GM20000 (cell line): ENCODE measurements around the gene CYP4F22.
"Not testable (repeated sequence)": the region's sequence is repeated elsewhere in the genome, so short reads cannot be mapped to it uniquely, and the experiment has no call there.

ENCODE experiments used
- DNase-seq: peaks from one replicate; pipeline ENCODE4 v3.0.0; 2012; ENCODE audit warnings: low spot score
- TF ChIP-seq, protein P1 (sequence below): IDR thresholded peaks from 2 replicates; pipeline ENCODE4 v1.5.1; 2012; ENCODE audit warnings: mild to moderate bottlenecking, control low read depth; ENCODE audit errors: extremely low read depth, missing control alignments

CYP4F22 gene

DNA sequence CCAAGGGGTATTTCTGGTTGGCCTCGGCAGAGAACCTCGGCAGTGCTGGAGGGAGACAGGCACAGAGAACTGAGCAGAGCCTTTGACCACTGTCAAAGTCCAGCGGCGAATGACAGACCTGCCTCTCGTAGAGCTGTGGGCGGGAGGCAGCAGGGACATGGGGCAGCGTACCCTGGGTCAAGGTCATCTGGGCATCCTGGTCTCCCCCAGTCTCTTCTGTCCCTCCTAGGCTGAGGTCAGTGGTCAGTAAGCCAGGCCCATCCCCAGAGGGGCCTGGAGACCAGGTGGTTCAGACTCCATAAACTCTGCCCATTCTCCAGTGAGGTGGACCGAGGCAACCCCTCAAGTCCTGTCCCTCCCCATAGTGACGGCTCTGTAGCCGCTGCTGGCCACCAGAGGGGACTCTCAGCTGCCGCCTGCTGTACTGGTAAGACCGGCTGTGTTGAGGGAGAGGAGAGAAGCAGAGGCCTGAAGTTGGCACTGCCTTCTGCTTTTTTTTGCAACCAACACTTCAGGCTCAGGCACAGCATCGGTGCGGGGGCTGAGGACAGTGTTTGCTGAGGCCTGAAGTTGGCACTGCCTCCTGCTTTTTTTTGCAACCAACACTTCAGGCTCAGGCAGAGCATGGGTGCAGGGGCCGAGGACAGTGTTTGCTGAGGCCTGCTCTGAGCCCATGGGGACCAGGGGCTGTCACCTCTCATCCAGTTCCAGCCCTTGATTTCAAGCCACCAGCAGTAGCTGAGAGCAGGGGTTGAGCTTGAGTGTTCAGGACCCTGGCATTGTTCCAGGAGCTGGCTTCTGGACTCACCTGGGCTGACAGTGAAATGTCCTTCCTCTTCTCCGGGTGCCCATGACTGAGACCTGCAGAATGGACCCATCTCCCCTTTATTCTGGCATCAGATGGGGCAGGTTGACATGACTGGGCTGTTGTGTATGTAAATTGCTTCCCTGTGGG is 28.7 kb upstream of the CYP4F22 start, which contains the start of gene PGLYRP2:
PGLYRP2 (minus strand) TSS at position 111 of the 955 bp plus-strand sequence. CDS start 130 bp downstream, outside the sequence.
- TF ChIP-seq, protein P1, sequence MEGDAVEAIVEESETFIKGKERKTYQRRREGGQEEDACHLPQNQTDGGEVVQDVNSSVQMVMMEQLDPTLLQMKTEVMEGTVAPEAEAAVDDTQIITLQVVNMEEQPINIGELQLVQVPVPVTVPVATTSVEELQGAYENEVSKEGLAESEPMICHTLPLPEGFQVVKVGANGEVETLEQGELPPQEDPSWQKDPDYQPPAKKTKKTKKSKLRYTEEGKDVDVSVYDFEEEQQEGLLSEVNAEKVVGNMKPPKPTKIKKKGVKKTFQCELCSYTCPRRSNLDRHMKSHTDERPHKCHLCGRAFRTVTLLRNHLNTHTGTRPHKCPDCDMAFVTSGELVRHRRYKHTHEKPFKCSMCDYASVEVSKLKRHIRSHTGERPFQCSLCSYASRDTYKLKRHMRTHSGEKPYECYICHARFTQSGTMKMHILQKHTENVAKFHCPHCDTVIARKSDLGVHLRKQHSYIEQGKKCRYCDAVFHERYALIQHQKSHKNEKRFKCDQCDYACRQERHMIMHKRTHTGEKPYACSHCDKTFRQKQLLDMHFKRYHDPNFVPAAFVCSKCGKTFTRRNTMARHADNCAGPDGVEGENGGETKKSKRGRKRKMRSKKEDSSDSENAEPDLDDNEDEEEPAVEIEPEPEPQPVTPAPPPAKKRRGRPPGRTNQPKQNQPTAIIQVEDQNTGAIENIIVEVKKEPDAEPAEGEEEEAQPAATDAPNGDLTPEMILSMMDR: no peak

GRCh38 chr19:15480996-15481395 is 27.3 kb upstream of the CYP4F22 start:
- not testable (repeated sequence) for DNase-seq

More for the DNA sequence above, 28.7 kb upstream of the CYP4F22 start, which contains the start of gene PGLYRP2:
- DNase-seq: no peak

- DNase-seq: not testable (repeated sequence)
Measured at GRCh38 chr19:15485768-15486167, 22.6 kb upstream of the CYP4F22 start.

DNA sequence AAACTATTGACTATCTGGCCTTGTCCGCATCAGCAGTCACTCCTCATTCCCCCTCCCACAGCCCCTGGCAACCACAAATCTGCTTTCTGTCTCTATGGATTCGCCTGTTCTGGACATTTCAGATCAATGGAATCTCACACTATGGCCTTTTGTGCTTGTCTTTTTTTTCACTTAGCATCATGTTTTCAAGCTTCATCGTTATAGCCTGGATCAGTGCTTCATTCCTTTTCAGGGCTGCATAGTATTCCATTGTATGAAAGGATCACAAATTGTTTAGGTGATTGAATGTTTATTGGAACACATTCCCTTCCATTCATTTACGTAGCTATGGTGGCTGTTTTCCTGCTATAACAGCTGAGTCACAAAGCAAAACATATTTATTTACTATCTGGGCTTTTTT is 21.3 kb upstream of the CYP4F22 start:
- TF ChIP-seq, protein P1: no peak

GRCh38 chr19:15488489-15489226 is 19.7 kb upstream of the CYP4F22 start:
- DNase-seq: no peak

More for the DNA sequence above, 21.3 kb upstream of the CYP4F22 start:
- DNase-seq: no peak

GRCh38 chr19:15495151-15495550 is 13.2 kb upstream of the CYP4F22 start:
- TF ChIP-seq, protein P1: no peak
- DNase-seq: no peak

More at GRCh38 chr19:15488489-15489226, 19.7 kb upstream of the CYP4F22 start:
- TF ChIP-seq, protein P1: no peak

DNA sequence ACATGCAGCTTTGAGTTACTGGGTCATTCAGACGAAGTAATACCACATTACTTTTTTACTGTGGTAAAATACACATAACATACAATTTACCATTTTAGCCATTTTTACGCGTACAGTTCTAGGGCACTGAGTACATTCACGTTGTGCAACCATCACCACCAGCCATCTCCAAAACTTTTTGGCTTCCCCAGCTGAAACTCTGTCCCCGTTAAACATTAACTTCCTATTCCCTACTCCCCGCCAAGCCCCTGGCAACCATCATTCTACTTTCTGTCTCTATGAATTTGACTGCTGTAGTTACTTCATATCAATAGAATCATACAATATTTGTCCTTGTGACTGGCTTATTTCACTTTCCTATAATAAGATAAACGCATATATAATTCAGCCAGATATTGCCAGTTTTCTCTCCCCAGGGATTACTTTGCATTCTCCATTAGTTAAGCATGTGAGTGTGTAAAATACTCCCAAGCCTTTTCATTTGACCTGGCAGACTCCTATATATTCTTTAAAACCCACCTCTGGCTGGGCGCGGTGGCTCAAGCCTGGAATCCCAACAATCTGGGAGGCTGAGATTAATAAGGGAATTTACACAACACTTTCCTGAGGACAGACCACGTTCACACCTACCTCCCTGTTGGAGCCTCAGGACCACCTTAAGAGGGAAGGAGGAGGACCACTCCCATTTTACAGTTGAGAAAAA is 10.0 kb upstream of the CYP4F22 start:
- DNase-seq: no peak
- TF ChIP-seq, protein P1: no peak
